Measurements from ENCODE around the gene MEGF8.
A peak's percentile ranks its signal among the peaks of the same experiment; 100 is the strongest.

The MEGF8 gene

DNA sequence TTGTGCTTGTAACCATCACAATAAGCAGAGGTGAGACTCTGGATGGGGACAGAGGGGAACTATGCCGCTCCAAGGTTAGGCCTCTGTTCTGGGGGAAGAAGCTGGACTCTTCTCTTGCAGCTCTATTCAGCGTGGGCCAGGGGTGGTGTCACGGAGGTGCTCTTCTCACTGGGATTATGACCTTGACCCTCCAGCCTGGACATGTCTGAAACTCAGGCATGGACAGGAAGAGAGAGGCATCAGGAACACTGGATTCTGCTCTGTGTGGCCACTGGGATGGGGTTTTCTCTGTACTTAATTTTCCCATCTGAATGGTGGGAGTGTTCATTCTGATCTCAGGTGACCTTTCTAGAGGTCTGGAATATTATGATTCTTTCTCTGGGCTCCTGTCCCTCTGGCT lies 7.6 kb downstream of the MEGF8 start:
- Histone ChIP-seq H3K23ac (ENCODE audit: low read length in 2 of 2) (no peak overlapping the region), H3K27me3 (ENCODE audit: control insufficient read depth in 1 of 2, insufficient read depth in 1 of 2, low read length in 2 of 2) (no peaks in the 10 kb centered on the region), H3K36me3 (ENCODE audit: control insufficient read depth in 1 of 2, insufficient read depth in 2 of 2, low read depth in 1 of 2, low read length in 2 of 2) (peaks cover 12 to 39% of the 10 kb centered on the region in 2 experiments), H2BK120ac (ENCODE audit: low read depth, low read length) (no peak overlapping the region), H4K91ac (ENCODE audit: low read length) (no peak overlapping the region), H3K9ac (ENCODE audit: low read length) (no peak overlapping the region), H3K27ac (ENCODE audit: low read length, poor library complexity, severe bottlenecking) (no peak overlapping the region), H3K4ac (ENCODE audit: low read depth in 1 of 2, low read length in 2 of 2) (no peak overlapping the region), H3K4me1 (ENCODE audit: control insufficient read depth, insufficient read depth, low read depth, low read length) (peaks cover 3% of the 10 kb centered on the region), H4K8ac (ENCODE audit: low read length) (no peak overlapping the region), H2AFZ (ENCODE audit: low read depth, low read length) (no peak overlapping the region), H2AK5ac (ENCODE audit: low read length, severe bottlenecking) (no peak overlapping the region), H3K9me3 (ENCODE audit: control insufficient read depth, low read length) (no peaks in the 10 kb centered on the region), H3K4me2 (ENCODE audit: low read length, poor library complexity, severe bottlenecking) (no peak overlapping the region), H2BK5ac (ENCODE audit: low read depth, low read length, poor library complexity, severe bottlenecking) (no peak overlapping the region), H3K14ac (ENCODE audit: low read length in 2 of 2) (no peak overlapping the region), H3K79me1 (replicated peaks; ENCODE audit: low read length, poor library complexity, severe bottlenecking) (peaks cover 36% of the 10 kb centered on the region), H3K18ac (ENCODE audit: low read depth in 1 of 2, low read length in 2 of 2) (no peak overlapping the region), H2BK15ac (ENCODE audit: low read depth, poor library complexity, severe bottlenecking) (no peak overlapping the region), H2BK12ac (ENCODE audit: low read length in 2 of 2) (no peak overlapping the region), H3K4me3 (ENCODE audit: insufficient read depth in 1 of 2, low read depth in 1 of 2, low read length in 2 of 2) (no peak overlapping the region)
- no peak for DNase-seq
- WGBS = 91% methylated on average over 3 of the region's 3 CpGs

- no peak overlapping the region for H3K27ac ChIP-seq (ENCODE audit: low read length, poor library complexity, severe bottlenecking)
- H2BK12ac ChIP-seq (ENCODE audit: low read length in 2 of 2) = no peak overlapping the region
- DNase-seq = no peak
- no peaks in the 10 kb centered on the region for H3K27me3 ChIP-seq (ENCODE audit: control insufficient read depth in 1 of 2, insufficient read depth in 1 of 2, low read length in 2 of 2)
- H2BK5ac ChIP-seq (ENCODE audit: low read depth, low read length, poor library complexity, severe bottlenecking) = no peak overlapping the region
- no peak overlapping the region for H3K4me2 ChIP-seq (ENCODE audit: low read length, poor library complexity, severe bottlenecking)
- no peak overlapping the region for H2BK15ac ChIP-seq (ENCODE audit: low read depth, poor library complexity, severe bottlenecking)
- peaks cover 25% of the 10 kb centered on the region for H3K79me1 ChIP-seq (replicated peaks; ENCODE audit: low read length, poor library complexity, severe bottlenecking)
- no peak overlapping the region for H2BK120ac ChIP-seq (ENCODE audit: low read depth, low read length)
- peaks cover 12 to 39% of the 10 kb centered on the region in 2 experiments for H3K36me3 ChIP-seq (ENCODE audit: control insufficient read depth in 1 of 2, insufficient read depth in 2 of 2, low read depth in 1 of 2, low read length in 2 of 2)
- H3K9me3 ChIP-seq (ENCODE audit: control insufficient read depth, low read length) = no peaks in the 10 kb centered on the region
- WGBS = 94% methylated on average over 21 of the region's 21 CpGs
- no peak overlapping the region for H3K9ac ChIP-seq (ENCODE audit: low read length)
- no peak overlapping the region for H4K8ac ChIP-seq (ENCODE audit: low read length)
- no peak overlapping the region for H3K4me3 ChIP-seq (ENCODE audit: insufficient read depth in 1 of 2, low read depth in 1 of 2, low read length in 2 of 2)
- H3K23ac ChIP-seq (ENCODE audit: low read length in 2 of 2) = no peak overlapping the region
- H3K4ac ChIP-seq (ENCODE audit: low read depth in 1 of 2, low read length in 2 of 2) = no peak overlapping the region
- H3K4me1 ChIP-seq (ENCODE audit: control insufficient read depth, insufficient read depth, low read depth, low read length) = no peaks in the 10 kb centered on the region
- H3K14ac ChIP-seq (ENCODE audit: low read length in 2 of 2) = no peak overlapping the region
- no peak overlapping the region for H3K18ac ChIP-seq (ENCODE audit: low read depth in 1 of 2, low read length in 2 of 2)
- H2AK5ac ChIP-seq (ENCODE audit: low read length, severe bottlenecking) = no peak overlapping the region
- H4K91ac ChIP-seq (ENCODE audit: low read length) = peak overlapping the region; percentile 3
- H2AFZ ChIP-seq (ENCODE audit: low read depth, low read length) = no peak overlapping the region
Observed at GRCh38 chr19:42333975-42334696, 8.7 kb downstream of the MEGF8 start.

- Histone ChIP-seq H3K4ac (ENCODE audit: low read depth in 1 of 2, low read length in 2 of 2) (no peak overlapping the region), H4K91ac (ENCODE audit: low read length) (no peak overlapping the region), H2BK15ac (ENCODE audit: low read depth, poor library complexity, severe bottlenecking) (no peak overlapping the region), H3K4me2 (ENCODE audit: low read length, poor library complexity, severe bottlenecking) (no peak overlapping the region), H3K36me3 (ENCODE audit: control insufficient read depth in 1 of 2, insufficient read depth in 2 of 2, low read depth in 1 of 2, low read length in 2 of 2) (peaks cover 12 to 39% of the 10 kb centered on the region in 2 experiments), H3K9me3 (ENCODE audit: control insufficient read depth, low read length) (no peaks in the 10 kb centered on the region), H2AFZ (ENCODE audit: low read depth, low read length) (no peak overlapping the region), H3K18ac (ENCODE audit: low read depth in 1 of 2, low read length in 2 of 2) (no peak overlapping the region), H2AK5ac (ENCODE audit: low read length, severe bottlenecking) (no peak overlapping the region), H2BK120ac (ENCODE audit: low read depth, low read length) (no peak overlapping the region), H2BK5ac (ENCODE audit: low read depth, low read length, poor library complexity, severe bottlenecking) (no peak overlapping the region), H3K27ac (ENCODE audit: low read length, poor library complexity, severe bottlenecking) (no peak overlapping the region), H3K79me1 (replicated peaks; ENCODE audit: low read length, poor library complexity, severe bottlenecking) (peaks cover 23% of the 10 kb centered on the region), H3K27me3 (ENCODE audit: control insufficient read depth in 1 of 2, insufficient read depth in 1 of 2, low read length in 2 of 2) (no peaks in the 10 kb centered on the region), H3K4me3 (ENCODE audit: insufficient read depth in 1 of 2, low read depth in 1 of 2, low read length in 2 of 2) (no peak overlapping the region), H3K4me1 (ENCODE audit: control insufficient read depth, insufficient read depth, low read depth, low read length) (no peaks in the 10 kb centered on the region), H3K9ac (ENCODE audit: low read length) (no peak overlapping the region), H4K8ac (ENCODE audit: low read length) (no peak overlapping the region), H3K23ac (ENCODE audit: low read length in 2 of 2) (no peak overlapping the region), H3K14ac (ENCODE audit: low read length in 2 of 2) (no peak overlapping the region), H2BK12ac (ENCODE audit: low read length in 2 of 2) (no peak overlapping the region)
- WGBS = 96% methylated on average over 13 of the region's 13 CpGs
- no peak for DNase-seq
Observed at GRCh38 chr19:42334697-42335373, 9.4 kb downstream of the MEGF8 start.

DNA sequence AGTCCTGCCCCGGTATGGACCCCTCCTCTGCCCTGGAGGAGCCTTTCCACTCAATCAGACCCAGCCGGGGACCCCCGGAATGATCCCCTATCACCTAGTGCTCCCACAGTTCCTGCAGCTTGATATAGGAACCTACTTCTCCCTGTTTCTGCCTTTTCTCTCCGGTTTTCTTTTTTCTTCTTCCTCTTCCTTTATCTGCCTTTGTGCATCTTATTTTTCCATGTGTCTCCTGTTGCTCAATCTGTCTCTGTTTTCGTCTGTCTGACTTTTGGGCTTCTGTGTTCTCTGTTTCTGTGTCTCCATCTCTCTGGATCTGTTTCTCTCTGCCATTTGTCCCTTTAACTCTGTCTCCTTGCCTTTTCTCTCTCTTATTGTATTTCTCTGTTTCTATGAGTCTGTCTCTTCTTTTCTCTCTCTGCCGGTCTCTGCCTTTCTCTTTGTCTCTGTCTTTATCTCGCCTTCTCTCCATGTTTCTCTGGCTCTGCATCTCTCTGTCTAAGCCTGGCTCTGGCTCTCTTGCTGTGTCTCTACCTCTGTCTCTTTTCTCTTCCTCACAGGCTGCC lies 10.0 kb downstream of the MEGF8 start:
- no peak overlapping the region for H3K4ac ChIP-seq (ENCODE audit: low read depth in 1 of 2, low read length in 2 of 2)
- H3K23ac ChIP-seq (ENCODE audit: low read length in 2 of 2) = no peak overlapping the region
- H3K36me3 ChIP-seq (ENCODE audit: control insufficient read depth in 1 of 2, insufficient read depth in 2 of 2, low read depth in 1 of 2, low read length in 2 of 2) = peaks cover 12 to 39% of the 10 kb centered on the region in 2 experiments
- H3K4me1 ChIP-seq (ENCODE audit: control insufficient read depth, insufficient read depth, low read depth, low read length) = no peaks in the 10 kb centered on the region
- H4K91ac ChIP-seq (ENCODE audit: low read length) = no peak overlapping the region
- no peak overlapping the region for H3K4me3 ChIP-seq (ENCODE audit: insufficient read depth in 1 of 2, low read depth in 1 of 2, low read length in 2 of 2)
- H2BK15ac ChIP-seq (ENCODE audit: low read depth, poor library complexity, severe bottlenecking) = no peak overlapping the region
- no peak overlapping the region for H3K27ac ChIP-seq (ENCODE audit: low read length, poor library complexity, severe bottlenecking)
- H3K4me2 ChIP-seq (ENCODE audit: low read length, poor library complexity, severe bottlenecking) = no peak overlapping the region
- H3K14ac ChIP-seq (ENCODE audit: low read length in 2 of 2) = no peak overlapping the region
- H2AFZ ChIP-seq (ENCODE audit: low read depth, low read length) = no peak overlapping the region
- no peak for DNase-seq
- 97% methylated on average over 7 of the region's 7 CpGs for WGBS
- H4K8ac ChIP-seq (ENCODE audit: low read length) = no peak overlapping the region
- peaks cover 19% of the 10 kb centered on the region for H3K79me1 ChIP-seq (replicated peaks; ENCODE audit: low read length, poor library complexity, severe bottlenecking)
- H3K27me3 ChIP-seq (ENCODE audit: control insufficient read depth in 1 of 2, insufficient read depth in 1 of 2, low read length in 2 of 2) = no peaks in the 10 kb centered on the region
- H2BK5ac ChIP-seq (ENCODE audit: low read depth, low read length, poor library complexity, severe bottlenecking) = no peak overlapping the region
- no peak overlapping the region for H2AK5ac ChIP-seq (ENCODE audit: low read length, severe bottlenecking)
- H3K18ac ChIP-seq (ENCODE audit: low read depth in 1 of 2, low read length in 2 of 2) = no peak overlapping the region
- no peak overlapping the region for H2BK12ac ChIP-seq (ENCODE audit: low read length in 2 of 2)
- H3K9me3 ChIP-seq (ENCODE audit: control insufficient read depth, low read length) = no peaks in the 10 kb centered on the region
- H2BK120ac ChIP-seq (ENCODE audit: low read depth, low read length) = no peak overlapping the region
- H3K9ac ChIP-seq (ENCODE audit: low read length) = no peak overlapping the region
